MM.1S (cell line): ENCODE results near the gene ZDHHC8.

Source experiments
- DNase-seq: peaks from one replicate; pipeline ENCODE4 v3.0.0-alpha.2; 2015
- H2AFZ ChIP-seq: fragments of 300-600 bp; sonication (generic); 2 replicates; pipeline ENCODE4 v1.6.0; 2016; ENCODE audit warnings: antibody characterized with exemption, low read length
- H3F3A ChIP-seq: fragments of 300-600 bp; sonication (generic); 2 replicates; pipeline ENCODE4 v1.6.1; 2016; ENCODE audit warnings: mild to moderate bottlenecking, antibody characterized with exemption, low read length, moderate library complexity, mixed read lengths; ENCODE audit not compliant: insufficient read depth
- H3K27ac ChIP-seq: fragments of 300-600 bp; sonication (generic); 2 replicates; pipeline ENCODE4 v1.5.1; 2016; ENCODE audit warnings: mild to moderate bottlenecking, low read length
- H3K27me3 ChIP-seq: fragments of 300-600 bp; sonication (generic); replicated peaks from 2 replicates; pipeline ENCODE4 v1.6.0; 2016; ENCODE audit warnings: low read length; ENCODE audit not compliant: insufficient read depth
- H3K36me3 ChIP-seq: fragments of 300-600 bp; sonication (generic); replicated peaks from 2 replicates; pipeline ENCODE4 v1.6.1; 2016; ENCODE audit warnings: mild to moderate bottlenecking, low read length, mixed read lengths; ENCODE audit not compliant: insufficient read depth
- H3K4me1 ChIP-seq: fragments of 300-600 bp; sonication (generic); 2 replicates; pipeline ENCODE4 v1.6.1; 2016; ENCODE audit warnings: low read length, mixed read lengths
- H3K4me2 ChIP-seq: fragments of 300-600 bp; sonication (generic); 2 replicates; pipeline ENCODE4 v1.6.0; 2016; ENCODE audit warnings: low read depth, low read length
- H3K4me3 ChIP-seq: fragments of 300-600 bp; sonication (generic); 2 replicates; pipeline ENCODE4 v1.5.1; 2016; ENCODE audit warnings: low read length, mixed read lengths
- H3K79me2 ChIP-seq: fragments of 300-600 bp; sonication (generic); 2 replicates; pipeline ENCODE4 v1.6.1; 2016; ENCODE audit warnings: mixed run types, low read length, mixed read lengths
- H3K9ac ChIP-seq: fragments of 300-600 bp; sonication (generic); 2 replicates; pipeline ENCODE4 v1.6.1; 2016; ENCODE audit warnings: low read length, mixed read lengths
- H3K9me2 ChIP-seq: fragments of 300-600 bp; sonication (generic); replicated peaks from 2 replicates; pipeline ENCODE4 v1.6.1; 2016; ENCODE audit warnings: mild to moderate bottlenecking, low read length, mixed read lengths; ENCODE audit not compliant: insufficient read depth
- H3K9me3 ChIP-seq: fragments of 300-600 bp; sonication (generic); replicated peaks from 2 replicates; pipeline ENCODE4 v1.6.1; 2016; ENCODE audit warnings: mild to moderate bottlenecking, low read length, mixed read lengths; ENCODE audit not compliant: insufficient read depth
- H4K20me1 ChIP-seq: fragments of 300-600 bp; sonication (generic); 2 replicates; pipeline ENCODE4 v1.6.1; 2016; ENCODE audit warnings: mild to moderate bottlenecking, low read length, moderate library complexity, mixed read lengths; ENCODE audit not compliant: insufficient read depth
- EZH2 ChIP-seq: fragments of 300-600 bp; sonication (generic); optimal IDR thresholded peaks from 2 replicates; pipeline ENCODE3; 2017; ENCODE audit warnings: low read depth, mild to moderate bottlenecking, antibody characterized with exemption, low read length, mixed read lengths
- EZH2phosphoT487 ChIP-seq: fragments of 300-600 bp; sonication (generic); IDR thresholded peaks from 2 replicates; pipeline ENCODE4 v1.6.1; 2018; ENCODE audit warnings: antibody characterized with exemption, low read length
- TF ChIP-seq, protein P1 (sequence below): fragments of 300-600 bp; sonication (generic); IDR thresholded peaks from 2 replicates; pipeline ENCODE4 v1.5.1; 2016; ENCODE audit warnings: antibody characterized with exemption, low read length, mixed read lengths

Gene ZDHHC8

DNA sequence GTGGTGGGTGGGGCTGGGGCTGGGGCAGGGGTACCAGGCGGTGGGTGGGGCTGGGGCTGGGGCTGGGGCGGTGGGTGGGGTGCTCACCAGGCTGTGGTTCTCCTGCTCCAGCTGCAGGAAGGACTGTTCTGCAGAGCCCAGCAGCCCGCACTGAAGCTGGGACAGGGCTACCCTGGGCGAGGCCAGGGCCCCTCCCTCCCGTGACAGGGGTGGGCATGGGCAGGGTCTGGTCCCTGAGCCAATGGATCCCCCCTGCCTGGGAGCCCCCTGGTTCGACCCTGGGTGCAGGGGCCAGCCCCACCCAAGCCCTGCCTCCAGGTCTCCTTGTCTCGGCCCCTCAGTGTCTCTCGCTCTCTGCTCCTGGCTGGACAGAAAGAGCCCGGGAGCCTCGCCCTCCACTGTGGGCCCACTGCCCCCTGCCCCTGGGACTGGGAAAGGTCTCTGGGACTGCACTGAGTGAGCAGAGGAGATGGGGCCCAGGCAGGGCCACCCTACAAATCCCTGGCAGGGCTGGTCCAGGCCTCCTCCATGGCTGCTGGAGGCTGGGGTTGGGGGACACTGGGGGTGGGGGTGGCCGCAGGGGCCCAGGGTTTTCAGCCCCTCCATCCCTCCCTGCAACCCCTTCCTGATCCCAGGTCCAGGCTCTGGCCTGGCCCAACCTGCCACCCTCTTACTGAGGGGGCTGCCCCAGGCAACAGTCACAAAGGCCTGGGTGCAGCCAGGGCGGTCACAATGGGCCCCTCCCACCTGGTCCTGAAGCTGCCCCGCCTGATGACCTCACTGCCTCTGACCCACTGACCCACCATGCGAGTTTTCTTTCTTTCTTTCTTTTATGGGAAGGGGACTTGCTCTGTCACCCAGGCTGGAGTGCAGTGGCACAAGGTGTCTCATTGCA, 19.0 kb downstream of the ZDHHC8 start, which contains the start of gene CCDC188:
Gene CCDC188 (minus strand): TSS at position 675 of the 895 bp plus-strand sequence. CDS start 69 bp downstream, at position 606.
- Histone ChIP-seq H3K4me2 (no peak within 1 kb of the TSS), H3K79me2 (no peaks in the 10 kb centered on the region), H3K36me3 (no peaks in the 10 kb centered on the region), H3K9me2 (no peaks in the 10 kb centered on the region), H3K9me3 (no peaks in the 10 kb centered on the region), H3F3A (no peaks in the 10 kb centered on the region), H3K27me3 (peaks cover 38% of the 10 kb centered on the region), H4K20me1 (no peaks in the 10 kb centered on the region), H3K27ac (no peak within 1 kb of the TSS), H3K4me3 (no peak within 1 kb of the TSS), H3K9ac (no peak within 1 kb of the TSS), H3K4me1 (no peaks in the 10 kb centered on the region), H2AFZ (no peak within 1 kb of the TSS)
- no peak for DNase-seq
- TF ChIP-seq EZH2phosphoT487 (no peak), EZH2 (no peak)
- TF ChIP-seq, protein P1, sequence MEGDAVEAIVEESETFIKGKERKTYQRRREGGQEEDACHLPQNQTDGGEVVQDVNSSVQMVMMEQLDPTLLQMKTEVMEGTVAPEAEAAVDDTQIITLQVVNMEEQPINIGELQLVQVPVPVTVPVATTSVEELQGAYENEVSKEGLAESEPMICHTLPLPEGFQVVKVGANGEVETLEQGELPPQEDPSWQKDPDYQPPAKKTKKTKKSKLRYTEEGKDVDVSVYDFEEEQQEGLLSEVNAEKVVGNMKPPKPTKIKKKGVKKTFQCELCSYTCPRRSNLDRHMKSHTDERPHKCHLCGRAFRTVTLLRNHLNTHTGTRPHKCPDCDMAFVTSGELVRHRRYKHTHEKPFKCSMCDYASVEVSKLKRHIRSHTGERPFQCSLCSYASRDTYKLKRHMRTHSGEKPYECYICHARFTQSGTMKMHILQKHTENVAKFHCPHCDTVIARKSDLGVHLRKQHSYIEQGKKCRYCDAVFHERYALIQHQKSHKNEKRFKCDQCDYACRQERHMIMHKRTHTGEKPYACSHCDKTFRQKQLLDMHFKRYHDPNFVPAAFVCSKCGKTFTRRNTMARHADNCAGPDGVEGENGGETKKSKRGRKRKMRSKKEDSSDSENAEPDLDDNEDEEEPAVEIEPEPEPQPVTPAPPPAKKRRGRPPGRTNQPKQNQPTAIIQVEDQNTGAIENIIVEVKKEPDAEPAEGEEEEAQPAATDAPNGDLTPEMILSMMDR = no peak

DNA sequence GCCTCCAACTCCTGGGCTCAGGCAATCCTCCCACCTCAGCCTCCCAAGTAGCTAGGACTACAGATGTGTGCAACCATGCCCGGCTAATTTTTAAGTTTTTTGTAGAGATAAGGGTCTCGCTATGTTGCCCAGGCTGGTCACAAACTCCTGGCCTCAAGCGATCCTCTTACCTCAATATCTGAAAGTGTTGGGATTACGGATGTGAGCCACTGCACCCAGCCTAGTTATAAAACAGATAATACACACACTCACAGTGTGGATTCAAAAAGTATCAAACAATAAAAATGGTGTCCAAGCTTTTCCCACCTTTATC, 19.6 kb downstream of the ZDHHC8 start:
- DNase-seq = no peak
- H3K27me3 ChIP-seq = peaks cover 44% of the 10 kb centered on the region
- H3F3A ChIP-seq = no peaks in the 10 kb centered on the region
- no peak overlapping the region for H2AFZ ChIP-seq
- H3K9me2 ChIP-seq = no peaks in the 10 kb centered on the region
- no peaks in the 10 kb centered on the region for H3K36me3 ChIP-seq
- no peaks in the 10 kb centered on the region for H3K79me2 ChIP-seq
- H4K20me1 ChIP-seq = no peaks in the 10 kb centered on the region
- H3K4me3 ChIP-seq = no peak overlapping the region
- H3K27ac ChIP-seq = no peak overlapping the region
- no peak overlapping the region for H3K4me2 ChIP-seq
- TF ChIP-seq, protein P1 = no peak
- TF ChIP-seq EZH2 = no peak
- no peak for TF ChIP-seq EZH2phosphoT487
- no peaks in the 10 kb centered on the region for H3K9me3 ChIP-seq
- H3K9ac ChIP-seq = no peak overlapping the region
- H3K4me1 ChIP-seq = no peaks in the 10 kb centered on the region

DNA sequence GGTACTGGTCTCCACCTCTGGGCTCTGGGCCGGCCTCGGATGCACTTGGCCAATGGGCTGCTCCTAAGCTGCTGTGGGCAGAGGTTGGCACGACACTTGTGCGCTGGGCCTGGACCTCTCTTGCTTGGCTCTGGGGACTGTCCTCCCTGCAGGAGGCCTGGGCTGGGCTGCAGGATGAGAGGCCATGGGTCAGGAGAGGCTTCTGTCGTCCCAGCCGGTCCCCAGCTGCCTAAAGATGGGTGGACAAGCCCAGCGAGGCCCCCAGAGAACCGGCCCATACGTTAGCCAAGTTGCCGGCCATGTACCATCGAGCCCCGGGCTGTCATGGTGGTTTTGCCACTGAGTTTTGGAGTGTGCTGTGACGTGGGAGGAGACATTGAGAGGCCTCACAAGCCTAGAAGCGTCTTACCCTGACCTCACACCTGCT, 20.9 kb downstream of the ZDHHC8 start:
- no peak overlapping the region for H2AFZ ChIP-seq
- no peaks in the 10 kb centered on the region for H4K20me1 ChIP-seq
- no peak overlapping the region for H3K4me3 ChIP-seq
- no peaks in the 10 kb centered on the region for H3K79me2 ChIP-seq
- H3K27ac ChIP-seq = no peak overlapping the region
- no peaks in the 10 kb centered on the region for H3F3A ChIP-seq
- H3K27me3 ChIP-seq = peaks cover 51% of the 10 kb centered on the region
- no peaks in the 10 kb centered on the region for H3K9me2 ChIP-seq
- H3K9ac ChIP-seq = no peak overlapping the region
- no peak for DNase-seq
- TF ChIP-seq, protein P1 = no peak
- TF ChIP-seq EZH2 (no peak), EZH2phosphoT487 (no peak)
- H3K4me2 ChIP-seq = no peak overlapping the region
- no peaks in the 10 kb centered on the region for H3K4me1 ChIP-seq
- H3K9me3 ChIP-seq = no peaks in the 10 kb centered on the region
- H3K36me3 ChIP-seq = no peaks in the 10 kb centered on the region
